Central memory CD4-positive, alpha-beta T cell (primary cell): ENCODE measurements around the gene MAP1B.

Experiments
- DNase-seq: peaks from one replicate; pipeline ENCODE4 v3.0.0; 2022

The MAP1B gene

GRCh38 chr5:72231991-72232703 lies 124.9 kb downstream of the MAP1B start:
- peak; percentile 65 for DNase-seq

GRCh38 chr5:72232838-72233237 lies 125.6 kb downstream of the MAP1B start:
- DNase-seq = no peak

- no peak for DNase-seq
These were observed 126.6 kb downstream of the MAP1B start for GRCh38 chr5:72233835-72234234.

DNA sequence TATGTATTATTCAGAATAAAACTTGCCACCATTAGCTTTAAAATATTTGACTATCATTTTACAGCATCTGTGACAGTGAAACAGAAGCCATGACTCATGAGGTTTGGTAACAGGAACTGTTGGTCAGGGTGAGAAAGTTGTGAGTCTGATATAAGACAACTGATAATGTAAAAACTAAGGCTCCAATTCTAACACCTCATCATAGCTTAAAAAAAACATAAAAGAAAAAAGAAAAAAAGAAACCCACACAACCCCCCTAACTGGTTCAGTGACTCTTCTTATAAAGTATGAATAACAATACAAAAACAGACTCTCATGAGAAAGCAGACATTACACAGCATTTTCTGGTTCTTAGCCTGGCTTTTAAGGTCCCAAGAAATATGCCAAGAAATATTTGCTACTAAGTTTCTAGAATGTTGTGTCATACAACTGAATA lies 127.0 kb downstream of the MAP1B start:
- peak; percentile 67 for DNase-seq

GRCh38 chr5:72234868-72235267 lies 127.6 kb downstream of the MAP1B start:
- no peak for DNase-seq

DNA sequence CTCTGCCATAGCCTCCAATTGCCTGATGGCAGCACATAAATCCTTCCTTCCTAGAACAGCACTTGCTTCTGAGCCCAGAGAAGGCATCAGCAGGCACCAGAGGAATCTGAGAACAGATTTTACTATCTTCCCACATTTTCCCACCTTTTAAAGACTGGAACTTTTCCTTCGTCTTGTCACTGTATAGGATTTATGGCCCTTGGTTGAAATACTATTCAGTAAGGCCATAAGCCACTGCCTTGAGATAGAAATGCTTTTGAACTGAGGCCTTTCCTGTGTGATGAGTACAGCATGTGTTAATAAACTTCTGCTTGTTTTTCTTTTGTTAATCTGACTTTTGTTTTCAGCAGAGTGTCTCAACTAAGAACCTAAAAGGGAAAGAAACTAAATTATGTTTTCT lies 128.4 kb downstream of the MAP1B start:
- no peak for DNase-seq

DNA sequence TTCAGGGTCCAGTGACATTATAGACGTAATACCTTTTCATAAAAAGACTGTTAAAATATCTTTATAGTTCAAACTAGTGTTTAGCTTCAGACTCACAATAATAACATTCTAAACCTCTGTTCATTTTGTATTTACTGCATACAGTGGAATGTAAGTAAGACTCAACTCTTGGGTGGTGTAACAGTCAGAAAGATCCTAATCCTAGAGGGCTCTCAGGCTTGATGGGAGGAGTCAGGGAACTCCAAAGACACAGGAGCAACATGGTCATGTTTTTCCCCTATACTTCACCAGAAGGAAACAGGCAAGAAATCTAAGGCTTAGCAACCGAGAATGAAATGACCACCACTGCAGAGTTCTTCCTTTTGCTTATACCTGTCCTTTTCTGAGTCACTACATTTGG lies 130.1 kb downstream of the MAP1B start:
- DNase-seq = no peak

- no peak for DNase-seq
These were observed 130.6 kb downstream of the MAP1B start for GRCh38 chr5:72237879-72238278.

- DNase-seq = no peak
These were observed 131.6 kb downstream of the MAP1B start for GRCh38 chr5:72238712-72239445.

- DNase-seq = no peak
These were observed 134.2 kb downstream of the MAP1B start for GRCh38 chr5:72241346-72242003.

DNA sequence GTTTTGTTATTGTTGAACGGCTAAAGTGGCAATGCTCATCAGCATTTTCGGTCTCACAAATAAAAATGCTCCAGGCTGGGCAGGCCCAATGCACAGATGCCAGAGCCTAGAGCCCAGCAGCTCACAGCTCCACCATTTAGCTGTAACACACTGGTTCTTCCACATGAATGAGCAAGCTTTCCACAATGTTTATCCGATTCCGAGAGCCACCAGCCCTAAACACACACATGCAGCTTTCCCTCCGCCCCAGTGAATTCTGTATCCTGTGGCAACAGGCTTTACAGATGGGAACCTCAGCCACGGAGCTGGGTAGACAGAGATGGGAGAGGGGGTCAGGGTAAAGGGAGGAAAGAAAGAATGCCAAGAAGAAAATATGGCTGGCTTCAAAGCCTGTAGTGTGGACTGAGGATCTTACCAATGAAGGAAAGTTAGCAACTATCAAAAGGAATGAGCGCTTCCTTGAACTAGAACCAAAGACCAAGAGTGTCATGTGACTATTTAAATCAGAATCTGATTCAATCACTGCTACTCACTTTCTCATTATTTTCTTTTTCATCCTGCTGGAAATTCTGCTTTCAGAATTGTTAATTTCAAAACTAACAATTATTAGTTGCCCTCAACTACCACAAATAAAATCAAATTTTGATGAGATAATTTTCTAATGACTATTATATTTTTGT lies 135.7 kb downstream of the MAP1B start:
- DNase-seq = no peak

- DNase-seq = no peak
These were observed 136.4 kb downstream of the MAP1B start for GRCh38 chr5:72243706-72244105.

DNA sequence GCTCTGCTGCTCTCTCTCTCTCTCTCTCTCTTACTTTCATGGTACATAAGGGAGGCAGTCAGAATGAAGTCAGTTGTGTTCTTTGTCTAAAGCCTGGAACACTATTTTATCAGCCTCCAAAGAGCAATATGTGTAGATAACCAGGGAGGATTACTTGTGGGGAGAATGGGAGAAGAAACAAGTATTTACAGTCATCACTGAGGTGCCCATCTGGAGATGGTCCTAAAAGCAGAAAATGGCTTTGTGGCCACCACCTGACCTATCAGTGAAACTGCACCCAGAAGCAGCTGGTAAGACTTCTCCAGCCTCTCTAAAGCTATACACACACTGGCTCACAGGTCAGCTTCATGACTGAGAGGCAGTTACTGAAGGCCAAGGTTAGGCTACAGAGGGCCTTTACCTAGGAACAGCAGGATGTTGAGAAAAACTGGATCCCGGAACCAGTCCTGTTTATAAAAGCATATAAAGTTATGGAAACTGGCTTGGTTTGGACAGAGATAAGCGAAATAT lies 137.6 kb downstream of the MAP1B start:
- no peak for DNase-seq

DNA sequence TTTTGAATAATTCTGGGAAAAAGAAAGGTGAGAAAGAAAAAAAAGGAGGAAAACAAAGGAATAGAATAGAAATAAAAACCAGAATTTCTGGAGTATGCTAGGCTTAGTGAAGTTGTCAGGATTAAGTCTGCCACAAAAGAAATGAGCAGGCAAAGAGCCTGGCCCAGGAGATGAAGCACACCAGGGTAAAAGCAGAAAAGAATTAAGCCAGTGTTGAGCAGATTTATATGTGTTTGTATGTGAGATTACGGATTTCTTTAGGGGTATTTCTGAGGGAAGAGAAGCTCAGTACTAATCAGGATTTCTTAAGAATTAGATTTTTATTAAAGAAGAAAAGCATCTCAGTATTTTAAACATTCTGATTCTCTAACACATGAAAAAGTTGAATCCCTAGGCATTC lies 138.3 kb downstream of the MAP1B start:
- DNase-seq = no peak

- DNase-seq = no peak
These were observed 138.8 kb downstream of the MAP1B start for GRCh38 chr5:72245951-72246532.

GRCh38 chr5:72246954-72247442 lies 139.7 kb downstream of the MAP1B start:
- DNase-seq = no peak

DNA sequence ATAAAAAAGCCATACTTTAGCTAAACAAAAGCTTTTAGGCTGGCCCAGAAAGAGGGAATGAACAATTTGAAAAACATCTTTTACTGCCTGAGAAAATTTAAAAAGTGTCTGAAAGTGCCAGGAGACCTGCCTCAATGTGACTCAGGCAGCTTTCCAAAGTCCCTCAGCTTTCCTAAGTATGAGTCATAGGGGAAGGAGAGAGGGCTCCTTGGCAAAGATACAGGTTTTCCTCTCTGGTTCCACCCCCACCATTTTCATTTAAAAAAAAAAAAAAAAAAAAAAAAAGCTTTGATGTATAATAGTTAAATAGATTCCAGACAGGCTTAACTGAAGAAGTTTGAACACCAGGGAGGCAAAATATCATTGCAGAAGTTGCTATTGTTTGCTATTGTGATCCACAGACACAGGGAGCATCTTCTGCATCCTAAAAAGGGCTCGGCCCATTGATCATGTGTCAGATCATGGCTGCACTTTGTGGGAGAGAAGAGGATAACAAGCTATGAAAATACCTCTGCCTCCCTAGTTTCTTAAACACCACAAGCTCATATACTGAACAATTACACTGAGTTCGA lies 141.2 kb downstream of the MAP1B start:
- no peak for DNase-seq

- no peak for DNase-seq
These were observed 144.1 kb downstream of the MAP1B start for GRCh38 chr5:72251386-72251785.

- no peak for DNase-seq
These were observed 144.7 kb downstream of the MAP1B start for GRCh38 chr5:72252008-72252407.

GRCh38 chr5:72252574-72253155 lies 145.4 kb downstream of the MAP1B start:
- no peak for DNase-seq

DNA sequence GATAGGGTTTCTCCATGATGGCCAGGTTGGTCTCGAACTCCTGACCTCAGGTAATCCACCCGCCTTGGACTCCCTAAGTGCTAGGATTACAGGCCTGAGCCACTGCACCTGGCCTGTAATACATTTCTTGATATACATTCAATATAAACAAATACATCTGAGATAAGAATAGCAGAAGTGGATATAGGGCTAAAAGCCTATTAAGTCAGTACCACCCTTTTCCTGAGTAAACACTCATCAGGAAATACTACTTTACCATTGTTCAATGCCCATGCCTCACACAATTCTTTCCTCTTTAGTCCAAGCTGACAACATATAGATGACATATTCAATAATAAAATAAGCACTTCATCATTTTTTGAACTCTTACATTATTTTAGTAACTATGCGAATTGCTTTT lies 148.0 kb downstream of the MAP1B start:
- no peak for DNase-seq

- no peak for DNase-seq
These were observed 148.4 kb downstream of the MAP1B start for GRCh38 chr5:72255670-72256069.
